K562 (cell line): Measurements from ENCODE around the gene HEBP1. TPM values are rescaled to one million over a fixed set of nuclear protein-coding genes. Genes with fewer than 3 reads are reported as not detected.

Experiments used
- CHCHD3 ChIP-seq: fragments of 250-450 bp; sonication (Bioruptor Pico); IDR thresholded peaks from 2 replicates; pipeline ENCODE4 v2.1.2; 2022; ENCODE audit warnings: mild to moderate bottlenecking
- DNMT1 ChIP-seq: fragments of 450-650 bp; IDR thresholded peaks from 2 replicates; pipeline ENCODE4 v1.6.1; 2016; ENCODE audit warnings: antibody characterized with exemption, mild to moderate bottlenecking
- EGR1 ChIP-seq: fragments of 450-650 bp; conservative IDR thresholded peaks from 2 replicates; pipeline ENCODE4 v1.6.1; 2017; ENCODE audit warnings: mild to moderate bottlenecking
- FOSL1 ChIP-seq: fragments of 200-800 bp; sonication (Bioruptor generic); conservative IDR thresholded peaks from 2 replicates; pipeline ENCODE4 v1.6.1; 2016; ENCODE audit warnings: missing genetic modification characterization, missing compliant biosample characterization
- HNRNPH1 ChIP-seq: fragments of 200-400 bp; formaldehyde crosslinking; optimal IDR thresholded peaks from 2 replicates; pipeline ENCODE3; 2017; ENCODE audit warnings: low read depth, mild to moderate bottlenecking, low read length, moderate library complexity
- HNRNPL ChIP-seq: fragments of 200-400 bp; formaldehyde crosslinking; IDR thresholded peaks from 2 replicates; pipeline ENCODE4 v1.6.1; 2017; ENCODE audit warnings: low read depth, mild to moderate bottlenecking, low read length
- KHSRP ChIP-seq: fragments of 450-650 bp; IDR thresholded peaks from 2 replicates; pipeline ENCODE4 v1.6.1; 2017
- KLF1 ChIP-seq: fragments of 450-650 bp; IDR thresholded peaks from 2 replicates; pipeline ENCODE4 v1.6.1; 2016; ENCODE audit warnings: missing genetic modification characterization, missing compliant biosample characterization
- PHF21A ChIP-seq: fragments of 450-650 bp; IDR thresholded peaks from 2 replicates; pipeline ENCODE4 v1.6.1; 2017; ENCODE audit warnings: low read depth, borderline replicate concordance
- PPARD ChIP-seq: fragments of 250-450 bp; sonication (Bioruptor Pico); IDR thresholded peaks from 2 replicates; pipeline ENCODE4 v1.8.0; 2022; ENCODE audit warnings: inconsistent platforms, mild to moderate bottlenecking, moderate library complexity
- RAD51 ChIP-seq: fragments of 450-650 bp; IDR thresholded peaks from 2 replicates; pipeline ENCODE4 v1.7.1; 2016; ENCODE audit warnings: low read depth, mild to moderate bottlenecking, borderline replicate concordance
- SP2 ChIP-seq: IDR thresholded peaks from 2 replicates; pipeline ENCODE4 v1.6.1; 2011; ENCODE audit warnings: mild to moderate bottlenecking, low read depth, low read length, moderate library complexity; ENCODE audit not compliant: poor library complexity, severe bottlenecking; ENCODE audit errors: extremely low read depth
- STAT5B ChIP-seq: fragments of 250-450 bp; sonication (Bioruptor Pico); IDR thresholded peaks from 2 replicates; pipeline ENCODE4 v1.8.0; 2021; ENCODE audit warnings: mild to moderate bottlenecking, inconsistent platforms
- TRIM28 ChIP-seq: fragments of 450-650 bp; IDR thresholded peaks from 2 replicates; pipeline ENCODE4 v1.6.1; 2017
- ZNF232 ChIP-seq: sonication (generic); formaldehyde crosslinking; IDR thresholded peaks from 2 replicates; pipeline ENCODE4 v1.8.0; 2022; ENCODE audit warnings: mild to moderate bottlenecking, missing genetic modification reagents
- ZNF551 ChIP-seq: fragments of 250-450 bp; sonication (Bioruptor Pico); IDR thresholded peaks from 2 replicates; pipeline ENCODE4 v1.5.0; 2021; ENCODE audit warnings: mild to moderate bottlenecking, moderate library complexity
- polyA plus RNA-seq, 8 experiments: library from polyadenylated mRNA; depleted of rRNA in 4 of 8; stranded (reverse) in 5 of 8; unstranded in 3 of 8; fragments of >200 nt; fragmentation: Nextera tagmentation in 2 of 8; fragmentation: Illumina TruSeq in 1 of 8; extraction: Ambion mirVana in 2 of 8; extraction: Trizol in 1 of 8; gene quantifications; 2 replicates each; pipeline versions ENCODE4 v1.2.1 to v1.2.3, GENCODE V29; 2011 to 2014; ENCODE audit warnings: inconsistent platforms in 1 of 8, missing spikeins in 1 of 8
- total RNA-seq, 7 experiments: library from RNA; depleted of rRNA in 6 of 7; stranded (reverse); fragments of >200 nt in 6 of 7; fragmentation: Illumina TruSeq in 2 of 7; extraction: Trizol in 2 of 7; gene quantifications; 2 replicates each; pipeline versions ENCODE4 v1.2.1 to v1.2.3, GENCODE V29; 2011 to 2021; ENCODE audit warnings: low replicate concordance in 1 of 7
- TF ChIP-seq, protein P1 (sequence below): fragments of 450-650 bp; IDR thresholded peaks from 2 replicates; pipeline ENCODE4 v1.6.1; 2018; ENCODE audit not compliant: partially characterized antibody
- TF ChIP-seq, protein P2 (sequence below): fragments of 250-450 bp; sonication (Bioruptor Pico); IDR thresholded peaks from 2 replicates; pipeline ENCODE4 v1.9.0; 2021; ENCODE audit warnings: mild to moderate bottlenecking, inconsistent platforms
- TF ChIP-seq, protein P3 (sequence below): fragments of 250-450 bp; sonication (Bioruptor Pico); IDR thresholded peaks from 2 replicates; pipeline ENCODE4 v1.8.0; 2021; ENCODE audit warnings: mild to moderate bottlenecking, moderate library complexity
- TF ChIP-seq, protein P4 (sequence below): sonication (generic); formaldehyde crosslinking; IDR thresholded peaks from 2 replicates; pipeline ENCODE4 v1.8.1; 2023; ENCODE audit warnings: mild to moderate bottlenecking, missing genetic modification reagents

Gene HEBP1
- total and polyA plus RNA-seq, 9 of the 15 experiments (the other 6 are each of a cell fraction or from before 2014, with no cell fraction given): 1.1 to 10.1 (median 2.4) TPM

DNA sequence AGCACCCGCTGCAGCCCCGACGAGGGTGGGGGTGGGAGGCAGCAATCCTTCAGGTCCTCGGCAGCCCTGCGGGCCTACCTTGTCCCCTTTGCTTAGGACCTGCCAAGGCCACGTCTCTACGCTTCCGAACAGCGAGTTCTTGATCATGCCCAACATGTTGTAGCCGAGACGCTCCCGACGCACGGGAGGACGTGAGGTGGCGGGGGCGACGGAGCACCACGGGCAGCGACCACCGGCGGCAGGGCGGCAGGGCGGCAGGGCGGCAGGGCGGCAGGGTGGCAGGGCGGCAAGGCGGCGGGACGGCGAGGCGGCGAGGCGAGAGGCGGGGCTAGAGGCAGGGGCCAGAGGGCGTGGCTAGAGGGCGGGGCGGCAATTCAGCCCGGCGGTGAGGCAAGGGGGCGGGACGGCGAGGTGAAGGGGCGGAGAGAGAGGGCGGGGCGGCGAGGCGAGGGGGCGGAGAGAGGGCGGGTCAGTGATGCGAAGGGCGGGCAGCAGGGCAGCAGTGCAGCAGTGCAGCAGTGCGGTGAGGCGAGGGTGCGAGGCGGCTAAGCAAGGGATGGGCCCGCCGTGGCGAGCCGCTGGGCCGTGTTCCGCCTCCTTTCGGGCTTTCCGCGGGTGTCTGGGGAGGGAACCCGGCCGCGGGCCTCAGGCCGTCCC, at the start of gene HEBP1 (continued):
- TF ChIP-seq, protein P1, sequence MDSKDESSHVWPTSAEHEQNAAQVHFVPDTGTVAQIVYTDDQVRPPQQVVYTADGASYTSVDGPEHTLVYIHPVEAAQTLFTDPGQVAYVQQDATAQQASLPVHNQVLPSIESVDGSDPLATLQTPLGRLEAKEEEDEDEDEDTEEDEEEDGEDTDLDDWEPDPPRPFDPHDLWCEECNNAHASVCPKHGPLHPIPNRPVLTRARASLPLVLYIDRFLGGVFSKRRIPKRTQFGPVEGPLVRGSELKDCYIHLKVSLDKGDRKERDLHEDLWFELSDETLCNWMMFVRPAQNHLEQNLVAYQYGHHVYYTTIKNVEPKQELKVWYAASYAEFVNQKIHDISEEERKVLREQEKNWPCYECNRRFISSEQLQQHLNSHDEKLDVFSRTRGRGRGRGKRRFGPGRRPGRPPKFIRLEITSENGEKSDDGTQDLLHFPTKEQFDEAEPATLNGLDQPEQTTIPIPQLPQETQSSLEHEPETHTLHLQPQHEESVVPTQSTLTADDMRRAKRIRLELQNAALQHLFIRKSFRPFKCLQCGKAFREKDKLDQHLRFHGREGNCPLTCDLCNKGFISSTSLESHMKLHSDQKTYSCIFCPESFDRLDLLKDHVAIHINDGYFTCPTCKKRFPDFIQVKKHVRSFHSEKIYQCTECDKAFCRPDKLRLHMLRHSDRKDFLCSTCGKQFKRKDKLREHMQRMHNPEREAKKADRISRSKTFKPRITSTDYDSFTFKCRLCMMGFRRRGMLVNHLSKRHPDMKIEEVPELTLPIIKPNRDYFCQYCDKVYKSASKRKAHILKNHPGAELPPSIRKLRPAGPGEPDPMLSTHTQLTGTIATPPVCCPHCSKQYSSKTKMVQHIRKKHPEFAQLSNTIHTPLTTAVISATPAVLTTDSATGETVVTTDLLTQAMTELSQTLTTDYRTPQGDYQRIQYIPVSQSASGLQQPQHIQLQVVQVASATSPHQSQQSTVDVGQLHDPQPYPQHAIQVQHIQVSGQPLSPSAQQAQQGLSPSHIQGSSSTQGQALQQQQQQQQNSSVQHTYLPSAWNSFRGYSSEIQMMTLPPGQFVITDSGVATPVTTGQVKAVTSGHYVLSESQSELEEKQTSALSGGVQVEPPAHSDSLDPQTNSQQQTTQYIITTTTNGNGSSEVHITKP: no peak
- TF ChIP-seq, protein P2, sequence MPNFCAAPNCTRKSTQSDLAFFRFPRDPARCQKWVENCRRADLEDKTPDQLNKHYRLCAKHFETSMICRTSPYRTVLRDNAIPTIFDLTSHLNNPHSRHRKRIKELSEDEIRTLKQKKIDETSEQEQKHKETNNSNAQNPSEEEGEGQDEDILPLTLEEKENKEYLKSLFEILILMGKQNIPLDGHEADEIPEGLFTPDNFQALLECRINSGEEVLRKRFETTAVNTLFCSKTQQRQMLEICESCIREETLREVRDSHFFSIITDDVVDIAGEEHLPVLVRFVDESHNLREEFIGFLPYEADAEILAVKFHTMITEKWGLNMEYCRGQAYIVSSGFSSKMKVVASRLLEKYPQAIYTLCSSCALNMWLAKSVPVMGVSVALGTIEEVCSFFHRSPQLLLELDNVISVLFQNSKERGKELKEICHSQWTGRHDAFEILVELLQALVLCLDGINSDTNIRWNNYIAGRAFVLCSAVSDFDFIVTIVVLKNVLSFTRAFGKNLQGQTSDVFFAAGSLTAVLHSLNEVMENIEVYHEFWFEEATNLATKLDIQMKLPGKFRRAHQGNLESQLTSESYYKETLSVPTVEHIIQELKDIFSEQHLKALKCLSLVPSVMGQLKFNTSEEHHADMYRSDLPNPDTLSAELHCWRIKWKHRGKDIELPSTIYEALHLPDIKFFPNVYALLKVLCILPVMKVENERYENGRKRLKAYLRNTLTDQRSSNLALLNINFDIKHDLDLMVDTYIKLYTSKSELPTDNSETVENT (CRISPR knock-in tag): no peak
- TF ChIP-seq, protein P3, sequence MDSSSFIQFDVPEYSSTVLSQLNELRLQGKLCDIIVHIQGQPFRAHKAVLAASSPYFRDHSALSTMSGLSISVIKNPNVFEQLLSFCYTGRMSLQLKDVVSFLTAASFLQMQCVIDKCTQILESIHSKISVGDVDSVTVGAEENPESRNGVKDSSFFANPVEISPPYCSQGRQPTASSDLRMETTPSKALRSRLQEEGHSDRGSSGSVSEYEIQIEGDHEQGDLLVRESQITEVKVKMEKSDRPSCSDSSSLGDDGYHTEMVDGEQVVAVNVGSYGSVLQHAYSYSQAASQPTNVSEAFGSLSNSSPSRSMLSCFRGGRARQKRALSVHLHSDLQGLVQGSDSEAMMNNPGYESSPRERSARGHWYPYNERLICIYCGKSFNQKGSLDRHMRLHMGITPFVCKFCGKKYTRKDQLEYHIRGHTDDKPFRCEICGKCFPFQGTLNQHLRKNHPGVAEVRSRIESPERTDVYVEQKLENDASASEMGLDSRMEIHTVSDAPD (CRISPR knock-in tag): no peak
- TF ChIP-seq KHSRP (no peak), STAT5B (CRISPR knock-in tag) (no peak), EGR1 (peak; percentile 37), DNMT1 (no peak), FOSL1 (no peak), SP2 (no peak), CHCHD3 (no peak), ZNF232 (no peak), TRIM28 (no peak), KLF1 (peak; percentile 35; the same call in 1 of the 2 replicates), RAD51 (no peak), PPARD (no peak), HNRNPL (peak; percentile 50; the same call in 1 of the 2 replicates), HNRNPH1 (no peak), ZNF551 (CRISPR knock-in tag) (no peak), PHF21A (no peak)
- TF ChIP-seq, protein P4, sequence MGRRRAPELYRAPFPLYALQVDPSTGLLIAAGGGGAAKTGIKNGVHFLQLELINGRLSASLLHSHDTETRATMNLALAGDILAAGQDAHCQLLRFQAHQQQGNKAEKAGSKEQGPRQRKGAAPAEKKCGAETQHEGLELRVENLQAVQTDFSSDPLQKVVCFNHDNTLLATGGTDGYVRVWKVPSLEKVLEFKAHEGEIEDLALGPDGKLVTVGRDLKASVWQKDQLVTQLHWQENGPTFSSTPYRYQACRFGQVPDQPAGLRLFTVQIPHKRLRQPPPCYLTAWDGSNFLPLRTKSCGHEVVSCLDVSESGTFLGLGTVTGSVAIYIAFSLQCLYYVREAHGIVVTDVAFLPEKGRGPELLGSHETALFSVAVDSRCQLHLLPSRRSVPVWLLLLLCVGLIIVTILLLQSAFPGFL (CRISPR knock-in tag): no peak
